HEK293T (cell line): ENCODE results near the gene RNF112.

Experiments used
- CTCF ChIA-PET: fragments of 350-600 bp; formaldehyde crosslinking; extraction: SDS; loops from one replicate; lab custom pipeline; 2021; ENCODE audit warnings: antibody characterized with exemption, inconsistent platforms; lab: Yijun Ruan, JAX
- POLR2A ChIA-PET: fragments of 350-600 bp; formaldehyde crosslinking; extraction: SDS; loops from one replicate; lab custom pipeline; 2020; ENCODE audit warnings: antibody characterized with exemption, inconsistent platforms; lab: Yijun Ruan, JAX
- DNase-seq: peaks from one replicate; pipeline ENCODE4 v3.0.0; 2012; ENCODE audit warnings: mixed read lengths; ENCODE audit errors: extremely low spot score
- ARNT ChIP-seq: fragments of 450-650 bp; IDR thresholded peaks from 2 replicates; pipeline ENCODE4 v1.6.1; 2017; ENCODE audit warnings: mild to moderate bottlenecking
- BHLHE40 ChIP-seq: fragments of 450-650 bp; IDR thresholded peaks from 2 replicates; pipeline ENCODE4 v1.6.1; 2016; ENCODE audit warnings: mild to moderate bottlenecking, moderate library complexity, borderline replicate concordance
- CTBP1 ChIP-seq: fragments of 450-650 bp; IDR thresholded peaks from 2 replicates; pipeline ENCODE4 v1.6.1; 2016; ENCODE audit warnings: borderline replicate concordance
- ELF4 ChIP-seq: fragments of 450-650 bp; IDR thresholded peaks from 2 replicates; pipeline ENCODE4 v1.6.1; 2017; ENCODE audit warnings: antibody characterized with exemption
- FOXA1 ChIP-seq: fragments of 450-650 bp; IDR thresholded peaks from 2 replicates; pipeline ENCODE4 v1.6.1; 2016; ENCODE audit warnings: mild to moderate bottlenecking
- FOXK2 ChIP-seq: fragments of 450-650 bp; IDR thresholded peaks from 2 replicates; pipeline ENCODE4 v1.6.1; 2016; ENCODE audit warnings: mild to moderate bottlenecking
- FOXM1 ChIP-seq: fragments of 450-650 bp; IDR thresholded peaks from 2 replicates; pipeline ENCODE4 v1.6.1; 2017; ENCODE audit warnings: mild to moderate bottlenecking, borderline replicate concordance
- HDGF ChIP-seq: fragments of 450-650 bp; IDR thresholded peaks from 2 replicates; pipeline ENCODE4 v1.6.1; 2017; ENCODE audit warnings: antibody characterized with exemption, borderline replicate concordance
- L3MBTL2 ChIP-seq: fragments of 450-650 bp; conservative IDR thresholded peaks from 2 replicates; pipeline ENCODE4 v1.6.1; 2016; ENCODE audit warnings: mild to moderate bottlenecking
- LEF1 ChIP-seq: fragments of 450-650 bp; IDR thresholded peaks from 2 replicates; pipeline ENCODE4 v1.6.1; 2017; ENCODE audit warnings: mild to moderate bottlenecking, borderline replicate concordance
- NFRKB ChIP-seq: fragments of 450-650 bp; IDR thresholded peaks from 2 replicates; pipeline ENCODE4 v1.6.1; 2016; ENCODE audit warnings: mild to moderate bottlenecking, moderate library complexity
- PKNOX1 ChIP-seq: fragments of 450-650 bp; IDR thresholded peaks from 2 replicates; pipeline ENCODE4 v1.6.1; 2016
- SP1 ChIP-seq: fragments of 450-650 bp; IDR thresholded peaks from 2 replicates; pipeline ENCODE4 v1.6.1; 2017
- SUZ12 ChIP-seq: fragments of 450-650 bp; IDR thresholded peaks from 2 replicates; pipeline ENCODE4 v1.6.1; 2016; ENCODE audit warnings: mild to moderate bottlenecking
- TARDBP ChIP-seq: fragments of 450-650 bp; IDR thresholded peaks from 2 replicates; pipeline ENCODE4 v1.6.1; 2016
- ZNF384 ChIP-seq: fragments of 450-650 bp; IDR thresholded peaks from 2 replicates; pipeline ENCODE4 v1.6.1; 2016

Gene RNF112

GRCh38 chr17:19386974-19387920 lies 23.8 kb upstream of the RNF112 start, which contains the start of gene MFAP4:
Gene MFAP4 (minus strand): TSS chr17:19387190. CDS start chr17:19387155, 35 bp downstream.
- no peak for TF ChIP-seq FOXM1
- no peak for TF ChIP-seq BHLHE40
- TF ChIP-seq TARDBP, result no peak
- no peak for TF ChIP-seq CTBP1
- TF ChIP-seq FOXK2, result no peak
- POLR2A ChIA-PET, result interaction anchor here (0.9 to 9.6 kb wide), 2 partner anchors 8 to 16 kb away, joined by 3 to 112 read pairs; partner anchors contain the start of gene MAPK7
- DNase-seq, result no peak
- CTCF ChIA-PET, result no interaction called here

- ChIA-PET CTCF (interaction anchor here (0.5 to 1.9 kb wide), 3 partner anchors 10 to 1779 kb away, joined by 3 to 7 read pairs (median 4); partner anchors contain the start of genes B9D1 and MAPK7), POLR2A (interaction anchor here (9.6 kb wide), 1 partner anchor 9 kb away, joined by 112 read pairs; the partner anchor contains the start of gene MAPK7)
- TF ChIP-seq SP1 (no peak), LEF1 (no peak), TARDBP (no peak), ZNF384 (no peak), ARNT (no peak), HDGF (no peak), SUZ12 (no peak), FOXM1 (no peak), L3MBTL2 (no peak)
- no peak for DNase-seq
Observed at GRCh38 chr17:19387921-19388521, 23.0 kb upstream of the RNF112 start.

GRCh38 chr17:19388791-19389785 lies 21.9 kb upstream of the RNF112 start:
- CTCF ChIA-PET, result interaction anchor here (0.5 to 1.9 kb wide), 3 partner anchors 11 to 1778 kb away, joined by 3 to 7 read pairs (median 4); partner anchors contain the start of genes B9D1 and MAPK7
- DNase-seq, result no peak
- POLR2A ChIA-PET, result interaction anchor here (0.9 to 9.6 kb wide), 4 partner anchors 10 to 27 kb away, joined by 3 to 112 read pairs (median 3); partner anchors contain the start of genes B9D1 and MAPK7
- TF ChIP-seq ARNT, result no peak
- no peak for TF ChIP-seq LEF1
- TF ChIP-seq PKNOX1, result no peak
- no peak for TF ChIP-seq NFRKB
- no peak for TF ChIP-seq SP1
- TF ChIP-seq HDGF, result no peak
- no peak for TF ChIP-seq ELF4
- TF ChIP-seq TARDBP, result no peak
- no peak for TF ChIP-seq ZNF384
- TF ChIP-seq L3MBTL2, result no peak
- no peak for TF ChIP-seq FOXA1
- no peak for TF ChIP-seq CTBP1
- TF ChIP-seq FOXM1, result no peak
- TF ChIP-seq SUZ12, result no peak
- no peak for TF ChIP-seq FOXK2

GRCh38 chr17:19390951-19391350 lies 20.1 kb upstream of the RNF112 start:
- DNase-seq, result no peak
- TF ChIP-seq HDGF (no peak), ELF4 (no peak), NFRKB (no peak), L3MBTL2 (no peak), FOXA1 (no peak), CTBP1 (no peak), ARNT (no peak)
- POLR2A ChIA-PET, result interaction anchor here (1.7 to 9.6 kb wide), 2 partner anchors 9 to 12 kb away, joined by 3 to 112 read pairs; partner anchors contain the start of gene MAPK7
- CTCF ChIA-PET, result no interaction called here

- TF ChIP-seq TARDBP, result no peak
- TF ChIP-seq ZNF384, result no peak
- TF ChIP-seq FOXM1, result no peak
- TF ChIP-seq ELF4, result no peak
- no peak for TF ChIP-seq BHLHE40
- no peak for TF ChIP-seq LEF1
- TF ChIP-seq NFRKB, result no peak
- TF ChIP-seq FOXA1, result no peak
- TF ChIP-seq SP1, result no peak
- TF ChIP-seq ARNT, result no peak
- TF ChIP-seq L3MBTL2, result no peak
- no peak for TF ChIP-seq SUZ12
- TF ChIP-seq FOXK2, result no peak
- TF ChIP-seq CTBP1, result no peak
- TF ChIP-seq HDGF, result no peak
Observed at GRCh38 chr17:19391432-19391831, 19.6 kb upstream of the RNF112 start.

GRCh38 chr17:19392303-19392702 lies 18.7 kb upstream of the RNF112 start:
- CTCF ChIA-PET, result no interaction called here
- no peak for DNase-seq

More at GRCh38 chr17:19391432-19391831, 19.6 kb upstream of the RNF112 start:
- ChIA-PET CTCF (no interaction called here), POLR2A (interaction anchor here (9.6 kb wide), 1 partner anchor 12 kb away, joined by 112 read pairs; the partner anchor contains the start of gene MAPK7)
- no peak for DNase-seq

More at GRCh38 chr17:19392303-19392702, 18.7 kb upstream of the RNF112 start:
- TF ChIP-seq ZNF384, result no peak
- POLR2A ChIA-PET, result interaction anchor here (1.3 to 9.6 kb wide), 2 partner anchors 8 to 13 kb away, joined by 3 to 112 read pairs; partner anchors contain the start of gene MAPK7
